Stomach smooth muscle (tissue), 2 donors: ENCODE data around the gene ZNF324.
"Not testable (repeated sequence)": the region's sequence is repeated elsewhere in the genome, so short reads cannot be mapped to it uniquely, and the experiment has no call there.

Experiments used
- H3K27ac ChIP-seq: one replicate; pipeline ENCODE4 v1.7.0; 2013; ENCODE audit warnings: mild to moderate bottlenecking, low read length, inconsistent platforms
- H3K27me3 ChIP-seq, 2 donors: one replicate each; pipeline ENCODE4 v1.7.0; 2013; ENCODE audit warnings: low read length in 2 of 2; ENCODE audit not compliant: insufficient read depth in 2 of 2, control insufficient read depth in 1 of 2
- H3K36me3 ChIP-seq, 2 donors: one replicate each; pipeline ENCODE4 v1.7.0; 2013; ENCODE audit warnings: low read length in 2 of 2; ENCODE audit not compliant: control insufficient read depth in 2 of 2, insufficient read depth in 2 of 2
- H3K4me1 ChIP-seq: one replicate; pipeline ENCODE4 v1.7.0; 2013; ENCODE audit warnings: low read length; ENCODE audit not compliant: control insufficient read depth, insufficient read depth
- H3K4me3 ChIP-seq, 2 donors: one replicate each; pipeline ENCODE4 v1.7.0; 2013; ENCODE audit warnings: low read length in 2 of 2
- H3K9ac ChIP-seq, 2 donors: one replicate each; pipeline ENCODE4 v1.7.0; 2013; ENCODE audit warnings: low read length in 2 of 2, mild to moderate bottlenecking in 1 of 2
- H3K9me3 ChIP-seq, 2 donors: one replicate each; pipeline ENCODE4 v1.7.0; 2013; ENCODE audit warnings: low read length in 2 of 2; ENCODE audit not compliant: control insufficient read depth in 2 of 2
- donor health status: healthy.
- donor health status: Pancreatic carcinoma.

The ZNF324 gene

DNA sequence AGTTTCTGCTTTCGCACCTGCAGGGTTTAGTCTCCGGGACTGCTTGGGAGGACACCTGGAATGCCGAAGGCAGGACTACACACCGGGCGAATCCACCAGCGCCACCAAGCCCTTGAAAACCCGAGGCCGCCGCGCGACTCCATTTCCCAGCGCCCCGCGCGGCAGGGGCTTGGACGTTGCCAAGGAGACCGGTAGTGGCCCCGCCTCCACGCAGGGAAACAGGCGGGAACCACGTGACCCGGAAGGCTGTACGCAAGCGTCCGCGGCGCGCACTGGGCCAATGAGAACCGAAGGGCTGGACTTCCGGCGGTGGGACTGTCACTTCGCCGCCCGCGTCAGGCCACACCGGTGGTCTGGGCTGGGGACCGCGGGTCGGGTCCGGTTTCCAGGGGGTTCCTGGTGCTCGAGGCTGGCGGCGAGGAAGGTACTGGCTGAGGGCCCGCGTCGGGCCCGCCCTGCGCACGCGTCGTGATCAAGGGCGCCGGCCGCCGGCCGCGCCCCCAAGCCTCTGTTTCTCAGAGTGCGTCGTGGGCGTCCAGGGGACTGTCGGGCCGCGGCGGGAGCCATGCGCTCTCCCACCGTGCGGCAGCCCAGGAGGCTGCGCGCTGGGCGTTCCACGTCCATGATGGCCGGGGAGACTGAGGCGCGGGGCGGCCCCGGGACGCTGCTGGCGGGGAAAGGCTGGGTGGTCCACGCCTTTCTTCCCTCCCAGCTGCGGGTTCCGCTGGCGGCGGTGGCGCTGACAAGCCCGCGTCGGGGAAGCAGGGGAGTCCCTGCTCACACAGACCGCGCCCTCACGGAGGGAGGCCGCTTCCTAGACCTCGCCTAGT, at the start of gene ZNF324:
Gene ZNF324, plus strand, starts transcription at position 321 of the 830 bp plus-strand sequence. CDS start 2,106 bp downstream, outside the sequence.
- H3K36me3 ChIP-seq: peaks cover 9 to 12% of the 10 kb centered on the region in 2 donors
- H3K9ac ChIP-seq: peak within 1 kb of the TSS; percentile 78 to 83
- H3K4me3 ChIP-seq: peak within 1 kb of the TSS; percentile 86 to 88
- H3K4me1 ChIP-seq: peaks cover 12% of the 10 kb centered on the region
- no peaks in the 10 kb centered on the region for H3K27me3 ChIP-seq
- no peaks in the 10 kb centered on the region for H3K9me3 ChIP-seq
- peak within 1 kb of the TSS; percentile 41 for H3K27ac ChIP-seq

DNA sequence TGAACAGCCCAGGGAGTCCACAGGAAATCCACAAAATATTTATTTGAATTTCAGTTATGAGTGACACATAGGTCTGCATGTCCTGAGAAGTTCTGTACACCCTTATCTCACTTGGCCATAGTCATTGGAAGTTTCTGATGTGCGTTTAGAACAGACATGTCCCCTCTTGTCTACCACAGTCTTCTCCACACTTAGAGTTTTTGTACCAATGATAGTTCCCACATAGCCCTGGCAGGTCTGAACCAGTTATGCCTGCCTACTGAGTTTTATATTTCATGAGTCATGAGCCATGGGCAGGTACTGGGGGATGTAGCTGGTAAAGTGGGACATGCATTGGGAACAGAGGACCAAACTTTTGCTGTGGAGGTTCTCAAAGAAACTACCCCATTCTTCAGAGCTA, 38.3 kb upstream of the ZNF324 start:
- H3K9me3 ChIP-seq: peaks cover 67 to 72% of the 10 kb centered on the region in 2 donors
- no peak overlapping the region for H3K27ac ChIP-seq
- no peak overlapping the region for H3K4me3 ChIP-seq
- H3K36me3 ChIP-seq: peaks cover 17 to 20% of the 10 kb centered on the region in 2 donors
- no peaks in the 10 kb centered on the region for H3K4me1 ChIP-seq
- H3K27me3 ChIP-seq: no peaks in the 10 kb centered on the region
- H3K9ac ChIP-seq: no peak overlapping the region

DNA sequence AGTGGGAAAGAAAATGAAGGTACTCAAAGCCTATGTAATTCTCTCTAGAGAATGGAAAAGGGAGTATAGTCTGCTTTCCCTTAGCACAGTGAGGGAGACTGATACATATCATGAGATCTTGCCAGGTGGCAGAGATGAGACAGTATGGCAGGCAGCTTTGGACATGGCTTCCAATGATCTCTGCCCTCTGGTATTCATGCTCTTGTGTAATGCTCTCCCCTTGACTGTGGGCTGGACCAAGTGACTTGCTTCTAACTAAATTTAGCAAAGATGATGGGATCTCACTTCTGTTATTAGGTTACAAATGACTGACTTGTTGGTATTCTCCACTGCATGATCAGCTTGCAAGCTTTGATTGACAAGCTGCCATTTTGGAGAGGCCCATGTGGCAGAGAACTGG, 37.1 kb upstream of the ZNF324 start:
- no peak overlapping the region for H3K9ac ChIP-seq
- no peaks in the 10 kb centered on the region for H3K27me3 ChIP-seq
- H3K4me3 ChIP-seq: no peak overlapping the region
- no peak overlapping the region for H3K27ac ChIP-seq
- peaks cover 78 to 83% of the 10 kb centered on the region in 2 donors for H3K9me3 ChIP-seq
- H3K36me3 ChIP-seq: peaks cover 28 to 31% of the 10 kb centered on the region in 2 donors
- H3K4me1 ChIP-seq: no peaks in the 10 kb centered on the region

DNA sequence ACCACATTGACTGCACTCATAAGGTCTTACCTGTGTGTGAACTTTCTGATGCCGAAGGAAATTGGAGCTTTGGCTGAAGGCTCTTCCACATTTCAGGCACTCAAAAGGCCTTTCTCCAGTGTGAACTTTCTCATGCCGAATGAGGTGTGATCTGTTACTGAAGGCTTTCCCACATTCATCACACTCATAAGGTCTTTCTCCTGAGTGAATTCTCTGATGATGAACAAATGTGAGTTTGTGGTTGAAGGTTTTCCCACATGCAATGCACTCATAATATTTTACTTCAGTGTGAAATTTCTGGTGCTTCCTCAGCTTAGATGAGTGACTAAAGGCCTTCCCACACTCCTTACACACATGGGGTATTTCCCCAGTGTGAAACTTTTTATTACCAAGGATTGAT, 32.7 kb upstream of the ZNF324 start:
- peaks cover 79 to 91% of the 10 kb centered on the region in 2 donors for H3K9me3 ChIP-seq
- no peak overlapping the region for H3K27ac ChIP-seq
- H3K9ac ChIP-seq: no peak overlapping the region
- H3K27me3 ChIP-seq: no peaks in the 10 kb centered on the region
- H3K4me3 ChIP-seq: peak overlapping the region in 1 of 2 donors; percentile 51
- peaks cover 2% of the 10 kb centered on the region for H3K4me1 ChIP-seq
- H3K36me3 ChIP-seq: peaks cover 59 to 61% of the 10 kb centered on the region in 2 donors

DNA sequence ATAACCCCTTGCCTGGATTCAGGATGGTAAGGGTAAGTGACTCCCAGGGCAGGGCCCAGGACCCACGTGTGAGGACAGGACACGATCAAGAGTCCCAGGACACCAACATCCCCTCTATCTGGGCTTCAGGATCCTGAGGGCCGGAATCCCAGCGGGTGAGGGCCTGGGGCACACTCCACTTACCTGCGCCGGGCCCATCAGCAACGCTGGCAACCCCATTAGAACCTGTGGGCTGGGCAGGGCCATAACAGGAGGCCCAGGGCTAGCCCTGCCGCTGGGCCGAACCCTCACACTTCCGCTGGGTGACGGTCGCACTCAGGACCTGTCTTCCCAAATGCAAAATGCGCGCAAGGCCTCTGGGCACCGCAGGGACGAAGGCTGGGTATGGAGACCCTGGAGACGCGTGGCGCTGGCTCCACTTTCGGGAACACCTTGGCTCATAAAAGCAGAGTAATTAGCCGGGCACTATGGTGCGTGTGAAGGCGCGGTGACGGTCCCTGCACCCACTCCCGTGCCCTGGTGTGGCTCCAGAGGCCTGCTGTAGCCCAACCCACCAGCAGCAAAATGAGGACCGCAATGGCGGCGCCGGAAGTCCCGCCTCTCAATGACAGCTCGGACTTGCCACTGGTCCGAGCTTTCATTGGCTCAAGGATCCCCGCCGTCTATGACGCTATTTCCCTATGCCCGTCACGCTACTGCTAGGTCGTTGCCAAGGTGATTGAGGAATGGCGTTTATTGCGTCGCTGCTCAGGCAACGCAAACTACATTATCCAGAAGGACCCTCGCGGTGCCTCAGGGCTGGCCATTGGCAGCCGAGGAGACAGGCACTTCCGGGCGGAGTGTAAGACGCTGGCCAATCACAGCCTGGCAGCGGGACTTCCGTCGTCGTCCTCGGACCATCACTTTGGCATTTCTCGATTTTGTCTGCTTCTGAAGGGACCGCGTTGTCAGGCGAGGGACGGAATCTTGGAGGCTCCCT, 27.0 kb upstream of the ZNF324 start, which contains the start of gene ZNF132:
Gene ZNF132, minus strand, starts transcription at position 578 of the 979 bp plus-strand sequence. Its CDS starts 332 bp downstream, at position 246.
- Histone ChIP-seq H3K4me3 (peak within 1 kb of the TSS; percentile 96 to 97), H3K9me3 (peaks cover 29 to 44% of the 10 kb centered on the region in 2 donors), H3K4me1 (peaks cover 17% of the 10 kb centered on the region), H3K36me3 (peaks cover 29 to 30% of the 10 kb centered on the region in 2 donors), H3K27ac (peak within 1 kb of the TSS; percentile 83), H3K9ac (peak within 1 kb of the TSS; percentile 75 to 87), H3K27me3 (no peaks in the 10 kb centered on the region)

DNA sequence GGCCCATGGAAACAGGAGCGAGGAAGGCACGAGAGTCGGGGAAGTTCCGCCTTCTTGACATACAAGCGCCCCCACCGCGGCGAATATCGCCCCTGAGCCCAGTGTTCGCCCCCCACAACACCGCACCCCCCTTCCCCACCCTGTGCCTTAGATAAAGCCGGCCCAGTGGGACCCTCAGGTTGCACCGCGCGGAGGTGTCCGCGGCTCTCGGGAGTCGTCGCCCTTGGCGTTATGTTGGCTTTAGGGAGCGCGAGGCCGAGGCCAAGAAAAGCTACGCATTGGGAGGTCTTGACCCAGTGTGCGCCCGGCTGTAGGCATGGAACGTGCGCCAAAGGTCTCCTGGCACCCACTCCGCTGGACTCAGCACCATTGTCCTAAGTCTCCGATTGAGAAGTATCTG, 26.3 kb upstream of the ZNF324 start:
- Histone ChIP-seq H3K4me1 (peaks cover 17% of the 10 kb centered on the region), H3K9ac (peak overlapping the region; percentile 75), H3K9me3 (peaks cover 22 to 37% of the 10 kb centered on the region in 2 donors), H3K27me3 (no peaks in the 10 kb centered on the region), H3K27ac (peak overlapping the region; percentile 83), H3K36me3 (peaks cover 22 to 23% of the 10 kb centered on the region in 2 donors), H3K4me3 (peak overlapping the region; percentile 96 to 97)

DNA sequence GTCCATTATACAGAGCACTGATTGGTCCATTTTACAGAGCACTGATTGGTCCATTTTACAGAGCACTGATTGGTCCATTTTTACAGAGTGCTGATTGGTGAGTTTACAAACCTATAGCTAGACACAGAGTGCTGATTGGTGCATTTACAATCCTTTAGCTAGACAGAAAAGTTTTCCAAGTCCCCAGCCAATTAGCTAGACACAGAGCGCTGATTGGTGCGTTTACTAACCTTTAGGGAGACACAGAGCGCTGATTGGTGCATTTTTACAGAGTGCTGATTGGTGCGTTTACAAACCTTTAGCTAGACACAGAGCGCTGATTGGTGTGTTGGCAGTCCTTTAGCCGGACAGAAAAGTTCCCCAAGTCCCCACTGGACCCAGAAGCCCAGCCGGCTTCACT, 23.9 kb upstream of the ZNF324 start:
- not testable (repeated sequence) for H3K27me3 ChIP-seq, H3K9ac ChIP-seq, H3K36me3 ChIP-seq, H3K27ac ChIP-seq, H3K4me3 ChIP-seq
- peaks cover 3 to 16% of the 10 kb centered on the region in 2 donors for H3K9me3 ChIP-seq
- H3K4me1 ChIP-seq: peaks cover 17% of the 10 kb centered on the region

DNA sequence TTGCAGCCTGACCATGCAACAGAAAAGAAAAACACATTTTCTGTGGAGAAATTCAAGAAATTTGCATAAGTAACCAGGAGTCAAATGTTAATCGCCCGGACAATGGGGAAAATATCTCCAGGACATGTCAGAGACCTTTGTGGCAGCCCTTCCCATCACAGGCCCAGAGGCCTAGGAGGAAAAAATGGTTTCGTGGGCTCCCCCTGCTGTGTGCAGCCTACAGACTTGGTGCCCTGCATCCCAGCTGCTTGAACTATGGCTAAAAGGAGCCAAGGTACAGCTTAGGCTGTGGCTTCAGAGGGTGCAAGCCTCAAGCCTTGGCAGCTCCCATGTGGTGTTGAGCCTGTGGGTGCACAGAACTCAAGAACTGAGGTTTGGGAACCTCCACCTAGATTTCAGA, 18.0 kb upstream of the ZNF324 start:
- H3K27ac ChIP-seq, H3K4me1 ChIP-seq, H3K36me3 ChIP-seq, H3K4me3 ChIP-seq, H3K9ac ChIP-seq, H3K27me3 ChIP-seq, H3K9me3 ChIP-seq: not testable (repeated sequence)

DNA sequence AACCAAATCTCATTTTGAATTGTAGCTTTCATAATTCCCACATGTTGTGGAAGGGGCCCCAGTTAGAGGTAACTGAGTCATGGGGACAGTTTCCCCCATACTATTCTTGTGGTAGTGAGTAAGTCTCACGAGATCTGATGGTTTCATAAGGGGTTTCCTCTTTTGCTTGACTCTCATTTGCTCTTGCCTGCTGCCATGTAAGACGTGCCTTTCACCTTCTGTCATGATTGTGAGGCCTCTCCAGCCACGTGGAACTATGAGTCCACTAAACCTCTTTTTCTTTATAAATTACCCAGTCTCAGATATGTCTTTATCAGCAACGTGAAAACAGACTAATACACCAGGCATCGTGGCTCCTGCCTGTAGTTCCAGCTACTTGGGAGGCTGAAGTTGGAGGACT, 16.9 kb upstream of the ZNF324 start:
- not testable (repeated sequence) for H3K4me3 ChIP-seq, H3K27me3 ChIP-seq, H3K9ac ChIP-seq, H3K27ac ChIP-seq, H3K9me3 ChIP-seq, H3K36me3 ChIP-seq, H3K4me1 ChIP-seq

DNA sequence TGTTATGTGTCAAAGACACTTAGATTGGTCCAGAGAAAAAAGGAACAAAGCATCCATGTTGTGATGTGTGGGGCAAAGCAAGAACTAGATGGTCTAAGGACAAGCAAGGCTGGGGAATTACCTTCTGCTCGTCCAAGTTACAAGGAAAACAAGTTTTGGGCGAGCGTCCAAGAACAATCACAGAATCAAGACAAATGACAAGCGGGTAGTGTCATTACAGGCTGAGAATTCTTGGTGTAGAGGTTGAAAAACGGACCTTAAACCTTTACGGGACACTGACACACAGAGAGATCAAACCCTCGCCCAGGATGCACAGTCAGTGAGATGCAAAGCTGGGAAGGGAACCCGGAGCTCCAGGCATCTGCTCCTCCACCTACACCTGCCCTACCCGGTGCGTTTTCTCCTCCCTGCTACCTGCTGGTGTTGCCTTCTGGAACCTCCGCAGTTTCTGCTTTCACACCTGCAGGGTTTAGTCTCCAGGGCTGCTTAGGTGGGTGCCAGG, 16.0 kb upstream of the ZNF324 start:
- H3K27me3 ChIP-seq: no peaks in the 10 kb centered on the region
- H3K9ac ChIP-seq: peak overlapping the region in 1 of 2 donors; percentile 77
- peaks cover 6% of the 10 kb centered on the region for H3K4me1 ChIP-seq
- H3K9me3 ChIP-seq: no peaks in the 10 kb centered on the region
- H3K4me3 ChIP-seq: peak overlapping the region; percentile 66 to 87
- H3K36me3 ChIP-seq: peaks cover 0 to 6% of the 10 kb centered on the region in 2 donors
- H3K27ac ChIP-seq: no peak overlapping the region
